OCI-LY7 (cell line): ENCODE measurements around the gene EYS.

Experiments used
- EZH2phosphoT487 ChIP-seq: fragments of 200-600 bp; sonication (generic); IDR thresholded peaks from 2 replicates; pipeline ENCODE4 v1.6.1; 2018; ENCODE audit warnings: low read depth, borderline replicate concordance, mild to moderate bottlenecking, mixed run types, antibody characterized with exemption, low read length, moderate library complexity, mixed read lengths
- TF ChIP-seq, protein P1 (sequence below): fragments of 200-600 bp; sonication (generic); conservative IDR thresholded peaks from 2 replicates; pipeline ENCODE4 v1.5.1; 2014; ENCODE audit warnings: mild to moderate bottlenecking, antibody characterized with exemption, low read length, moderate library complexity, mixed read lengths

DNA sequence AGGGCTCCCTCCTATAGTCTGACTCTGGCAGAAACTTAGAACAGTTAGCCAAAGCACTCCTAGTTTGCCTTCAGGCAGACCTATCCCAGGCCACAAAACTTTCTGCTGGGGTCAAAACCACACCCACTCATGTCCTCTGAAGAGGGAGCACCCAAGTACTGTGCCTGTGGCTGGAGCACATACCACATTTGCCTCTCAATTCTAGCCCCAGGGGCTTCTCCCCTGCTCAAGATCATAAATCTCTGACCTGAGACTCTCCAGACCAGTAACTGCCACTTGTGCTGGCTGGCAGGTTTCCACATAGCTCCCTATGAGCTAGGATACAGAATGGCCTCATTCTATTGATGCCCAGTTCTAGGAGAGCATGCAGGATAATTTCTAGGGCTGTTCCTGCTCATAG, 781.0 kb downstream of the EYS start:
- TF ChIP-seq, protein P1, sequence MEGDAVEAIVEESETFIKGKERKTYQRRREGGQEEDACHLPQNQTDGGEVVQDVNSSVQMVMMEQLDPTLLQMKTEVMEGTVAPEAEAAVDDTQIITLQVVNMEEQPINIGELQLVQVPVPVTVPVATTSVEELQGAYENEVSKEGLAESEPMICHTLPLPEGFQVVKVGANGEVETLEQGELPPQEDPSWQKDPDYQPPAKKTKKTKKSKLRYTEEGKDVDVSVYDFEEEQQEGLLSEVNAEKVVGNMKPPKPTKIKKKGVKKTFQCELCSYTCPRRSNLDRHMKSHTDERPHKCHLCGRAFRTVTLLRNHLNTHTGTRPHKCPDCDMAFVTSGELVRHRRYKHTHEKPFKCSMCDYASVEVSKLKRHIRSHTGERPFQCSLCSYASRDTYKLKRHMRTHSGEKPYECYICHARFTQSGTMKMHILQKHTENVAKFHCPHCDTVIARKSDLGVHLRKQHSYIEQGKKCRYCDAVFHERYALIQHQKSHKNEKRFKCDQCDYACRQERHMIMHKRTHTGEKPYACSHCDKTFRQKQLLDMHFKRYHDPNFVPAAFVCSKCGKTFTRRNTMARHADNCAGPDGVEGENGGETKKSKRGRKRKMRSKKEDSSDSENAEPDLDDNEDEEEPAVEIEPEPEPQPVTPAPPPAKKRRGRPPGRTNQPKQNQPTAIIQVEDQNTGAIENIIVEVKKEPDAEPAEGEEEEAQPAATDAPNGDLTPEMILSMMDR, result no peak
- no peak for TF ChIP-seq EZH2phosphoT487
